ENCODE data around the gene TIMM8B. TPM values are rescaled to one million over a fixed set of nuclear protein-coding genes. Genes with fewer than 3 reads are reported as not detected.

The TIMM8B gene
- total and polyA plus RNA-seq, 10 of the 15 experiments (the other 5 are each of a cell fraction or from before 2014, with no cell fraction given): 64.9 to 271 (median 139) TPM

DNA sequence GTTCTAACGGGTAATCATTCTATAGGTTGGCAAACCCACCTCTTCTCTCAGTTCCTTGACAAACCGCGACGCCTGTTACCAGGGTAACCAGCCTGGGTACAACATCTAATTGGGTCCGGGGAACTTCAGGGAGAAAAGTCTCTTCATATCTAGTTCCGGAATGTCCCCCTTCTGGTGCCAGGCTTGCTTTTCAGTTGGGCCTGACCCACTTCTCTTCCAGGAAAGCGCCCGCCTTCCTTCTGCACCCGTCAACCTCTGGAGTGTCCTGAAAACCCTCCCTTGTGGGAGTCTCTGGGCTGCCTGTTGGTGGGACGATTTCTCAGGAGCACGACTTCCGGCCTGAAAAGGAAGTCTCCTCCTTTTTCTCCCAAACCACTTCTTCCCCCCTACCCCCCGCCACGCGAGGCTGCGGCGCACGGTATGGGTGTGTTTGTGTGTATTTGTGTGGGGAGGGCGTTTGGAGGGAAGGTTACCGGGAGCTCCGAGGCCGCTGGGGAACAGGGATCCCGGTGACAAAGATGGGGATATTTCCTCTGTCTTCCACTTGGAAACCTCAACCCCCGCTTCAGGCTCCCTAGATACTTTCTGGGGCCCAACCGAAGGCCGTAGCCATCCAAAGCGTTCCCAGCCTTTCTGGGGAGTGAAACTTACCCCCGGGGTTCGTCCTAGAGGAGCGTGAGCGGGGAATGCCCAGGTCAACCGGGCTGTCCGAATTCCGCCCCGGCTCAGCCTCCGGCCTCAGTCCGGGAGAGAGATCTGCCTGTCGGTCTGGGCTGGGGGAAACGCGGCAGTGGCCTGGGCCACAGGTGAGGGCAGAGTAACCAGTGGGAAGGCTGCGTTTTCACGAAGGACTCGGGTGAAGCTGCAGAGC is 12.4 kb downstream of the TIMM8B start, which contains the start of the genes NKAPD1 and PIH1D2:
NKAPD1 (plus strand) TSS at position 359 of the 871 bp plus-strand sequence. CDS start 1,276 bp downstream, outside the sequence.
PIH1D2 (minus strand) TSS at position 77 of the 871 bp plus-strand sequence. CDS start 843 bp downstream, outside the sequence.
- DNase-seq (ENCODE audit: low read depth, low spot score) (peak; percentile 88), FAIRE-seq (peak; percentile 89), ATAC-seq (peak; percentile 92)
- H3K36me3 ChIP-seq (ENCODE audit: control insufficient read depth in 2 of 2, insufficient read depth in 2 of 2, low read length in 1 of 2): no peaks in the 10 kb centered on the region
- ChIA-PET SMC1A (ENCODE audit: uncharacterized antibody, unreplicated experiment) (interaction anchor here (1.2 to 1.6 kb wide), 2 partner anchors 10 to 12 kb away, joined by 3 to 4 read pairs; partner anchors contain the start of genes SDHD and TIMM8B), POLR2A (interaction anchor here (2.8 kb wide), 1 partner anchor 13 kb away, joined by 9 read pairs; the partner anchor contains the start of genes SDHD and TIMM8B), CTCF (interaction anchor here (1.2 kb wide), 1 partner anchor 142 kb away, joined by 3 read pairs; no protein-coding TSS in a partner anchor), RAD21 (ENCODE audit: unreplicated experiment) (no interaction called here)
- H3K27ac ChIP-seq (ENCODE audit: control insufficient read depth, insufficient read depth): peak within 1 kb of the TSS; percentile 97
- H3K79me2 ChIP-seq (ENCODE audit: control insufficient read depth, insufficient read depth, low read length): peaks cover 20% of the 10 kb centered on the region
- intact Hi-C loops (cut with micrococcal nuclease; ENCODE audit: unreplicated experiment): loop anchor here (1.0 to 2.0 kb wide), 2 partner anchors 12 to 49 kb away; partner anchors contain the start of genes DLAT, SDHD and TIMM8B
- H3K4me2 ChIP-seq (ENCODE audit: control insufficient read depth, insufficient read depth): peak within 1 kb of the TSS; percentile 94
- H3K9me3 ChIP-seq (replicated peaks; ENCODE audit: control insufficient read depth, insufficient read depth, low read length): no peaks in the 10 kb centered on the region
- in situ Hi-C loops (cut with MboI): no loop called here
- H3K4me3 ChIP-seq: peak within 1 kb of the TSS; percentile 85
- peak within 1 kb of the TSS; percentile 94 for H2AFZ ChIP-seq (ENCODE audit: control insufficient read depth, low read depth, low read length)
- no TSS peak for BruUV-seq (replicated peaks)
- H3K4me1 ChIP-seq (ENCODE audit: control insufficient read depth, insufficient read depth, low read length): 0 out of 2 replicates have a peak, but pooled peaks cover 3% of the 10 kb centered on the region
- H4K20me1 ChIP-seq (ENCODE audit: control insufficient read depth, insufficient read depth): no peaks in the 10 kb centered on the region
- no peaks in the 10 kb centered on the region for H3K27me3 ChIP-seq (replicated peaks in 1 of 2; ENCODE audit: control insufficient read depth in 2 of 2, insufficient read depth in 2 of 2, low read length in 1 of 2)
- under 1% methylated on average over 43 of the region's 43 CpGs for WGBS (ENCODE audit: insufficient coverage, insufficient replicate concordance, low lambda C conversion rate, missing lambda C conversion rate)
- H3K9ac ChIP-seq (ENCODE audit: control insufficient read depth, insufficient read depth, low read length): peak within 1 kb of the TSS; percentile 94
- TF ChIP-seq CBX3 (IDR thresholded peaks at IDR 0.05; ENCODE audit: borderline replicate concordance, low read depth) (no peak), CHD1 (IDR thresholded peaks at IDR 0.05; ENCODE audit: low read depth, low read length) (no peak), DPF2 (IDR thresholded peaks at IDR 0.05) (peak; percentile 46; the same call in 1 of the 2 replicates), KAT2A (conservative IDR thresholded peaks at IDR 0.05; ENCODE audit: control insufficient read depth, low read depth, low read length) (no peak), SIX5 (IDR thresholded peaks at IDR 0.05; ENCODE audit: low read depth, low read length, severe bottlenecking) (no peak), CHD4 (IDR thresholded peaks at IDR 0.05) (no peak), NFXL1 (IDR thresholded peaks at IDR 0.05; ENCODE audit: borderline replicate concordance) (no peak), TCF7 (IDR thresholded peaks at IDR 0.05; ENCODE audit: borderline replicate concordance) (peak; percentile 76), SMAD5 (IDR thresholded peaks at IDR 0.05; ENCODE audit: low read depth) (no peak), MTA3 (IDR thresholded peaks at IDR 0.05; ENCODE audit: borderline replicate concordance, low read length) (no peak), SPI1 (IDR thresholded peaks at IDR 0.05; ENCODE audit: borderline replicate concordance, insufficient read depth, low read depth, low read length) (no peak; the same call in 1 of the 2 replicates), HDGF (IDR thresholded peaks at IDR 0.05) (no peak), EP300 (IDR thresholded peaks at IDR 0.05; ENCODE audit: borderline replicate concordance in 1 of 2, control insufficient read depth in 1 of 2, low read depth in 2 of 2, low read length in 2 of 2) (no peak), ZNF217 (IDR thresholded peaks at IDR 0.05) (0 out of 2 replicates have a peak, but pooled peaks have one; percentile 48), RB1 (IDR thresholded peaks at IDR 0.05; ENCODE audit: borderline replicate concordance) (peak; percentile 98)
- TF ChIP-seq, protein P1, sequence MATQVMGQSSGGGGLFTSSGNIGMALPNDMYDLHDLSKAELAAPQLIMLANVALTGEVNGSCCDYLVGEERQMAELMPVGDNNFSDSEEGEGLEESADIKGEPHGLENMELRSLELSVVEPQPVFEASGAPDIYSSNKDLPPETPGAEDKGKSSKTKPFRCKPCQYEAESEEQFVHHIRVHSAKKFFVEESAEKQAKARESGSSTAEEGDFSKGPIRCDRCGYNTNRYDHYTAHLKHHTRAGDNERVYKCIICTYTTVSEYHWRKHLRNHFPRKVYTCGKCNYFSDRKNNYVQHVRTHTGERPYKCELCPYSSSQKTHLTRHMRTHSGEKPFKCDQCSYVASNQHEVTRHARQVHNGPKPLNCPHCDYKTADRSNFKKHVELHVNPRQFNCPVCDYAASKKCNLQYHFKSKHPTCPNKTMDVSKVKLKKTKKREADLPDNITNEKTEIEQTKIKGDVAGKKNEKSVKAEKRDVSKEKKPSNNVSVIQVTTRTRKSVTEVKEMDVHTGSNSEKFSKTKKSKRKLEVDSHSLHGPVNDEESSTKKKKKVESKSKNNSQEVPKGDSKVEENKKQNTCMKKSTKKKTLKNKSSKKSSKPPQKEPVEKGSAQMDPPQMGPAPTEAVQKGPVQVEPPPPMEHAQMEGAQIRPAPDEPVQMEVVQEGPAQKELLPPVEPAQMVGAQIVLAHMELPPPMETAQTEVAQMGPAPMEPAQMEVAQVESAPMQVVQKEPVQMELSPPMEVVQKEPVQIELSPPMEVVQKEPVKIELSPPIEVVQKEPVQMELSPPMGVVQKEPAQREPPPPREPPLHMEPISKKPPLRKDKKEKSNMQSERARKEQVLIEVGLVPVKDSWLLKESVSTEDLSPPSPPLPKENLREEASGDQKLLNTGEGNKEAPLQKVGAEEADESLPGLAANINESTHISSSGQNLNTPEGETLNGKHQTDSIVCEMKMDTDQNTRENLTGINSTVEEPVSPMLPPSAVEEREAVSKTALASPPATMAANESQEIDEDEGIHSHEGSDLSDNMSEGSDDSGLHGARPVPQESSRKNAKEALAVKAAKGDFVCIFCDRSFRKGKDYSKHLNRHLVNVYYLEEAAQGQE (IDR thresholded peaks at IDR 0.05; ENCODE audit: low read depth, low read length): no peak
- TF ChIP-seq, protein P2, sequence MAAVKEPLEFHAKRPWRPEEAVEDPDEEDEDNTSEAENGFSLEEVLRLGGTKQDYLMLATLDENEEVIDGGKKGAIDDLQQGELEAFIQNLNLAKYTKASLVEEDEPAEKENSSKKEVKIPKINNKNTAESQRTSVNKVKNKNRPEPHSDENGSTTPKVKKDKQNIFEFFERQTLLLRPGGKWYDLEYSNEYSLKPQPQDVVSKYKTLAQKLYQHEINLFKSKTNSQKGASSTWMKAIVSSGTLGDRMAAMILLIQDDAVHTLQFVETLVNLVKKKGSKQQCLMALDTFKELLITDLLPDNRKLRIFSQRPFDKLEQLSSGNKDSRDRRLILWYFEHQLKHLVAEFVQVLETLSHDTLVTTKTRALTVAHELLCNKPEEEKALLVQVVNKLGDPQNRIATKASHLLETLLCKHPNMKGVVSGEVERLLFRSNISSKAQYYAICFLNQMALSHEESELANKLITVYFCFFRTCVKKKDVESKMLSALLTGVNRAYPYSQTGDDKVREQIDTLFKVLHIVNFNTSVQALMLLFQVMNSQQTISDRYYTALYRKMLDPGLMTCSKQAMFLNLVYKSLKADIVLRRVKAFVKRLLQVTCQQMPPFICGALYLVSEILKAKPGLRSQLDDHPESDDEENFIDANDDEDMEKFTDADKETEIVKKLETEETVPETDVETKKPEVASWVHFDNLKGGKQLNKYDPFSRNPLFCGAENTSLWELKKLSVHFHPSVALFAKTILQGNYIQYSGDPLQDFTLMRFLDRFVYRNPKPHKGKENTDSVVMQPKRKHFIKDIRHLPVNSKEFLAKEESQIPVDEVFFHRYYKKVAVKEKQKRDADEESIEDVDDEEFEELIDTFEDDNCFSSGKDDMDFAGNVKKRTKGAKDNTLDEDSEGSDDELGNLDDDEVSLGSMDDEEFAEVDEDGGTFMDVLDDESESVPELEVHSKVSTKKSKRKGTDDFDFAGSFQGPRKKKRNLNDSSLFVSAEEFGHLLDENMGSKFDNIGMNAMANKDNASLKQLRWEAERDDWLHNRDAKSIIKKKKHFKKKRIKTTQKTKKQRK (IDR thresholded peaks at IDR 0.05; ENCODE audit: low read depth, low read length): no peak
